Large intestine (tissue), 3 donors: ENCODE measurements around the gene RHOH. TPM values are rescaled to one million over a fixed set of nuclear protein-coding genes. Genes with fewer than 3 reads are reported as not detected.
"Not testable (repeated sequence)": the region's sequence is repeated elsewhere in the genome, so short reads cannot be mapped to it uniquely, and the experiment has no call there.

Source experiments
- DNase-seq, 2 donors: peaks; one replicate each; pipeline versions ENCODE4 v3.0.0 to v3.0.0-alpha.2; 2013
- H3K27ac ChIP-seq: one replicate; pipeline ENCODE4 v1.5.1; 2013; ENCODE audit warnings: low read length
- H3K27me3 ChIP-seq: 2 replicates; pipeline ENCODE4 v1.6.1; 2013; ENCODE audit warnings: low read length; ENCODE audit not compliant: control insufficient read depth, insufficient read depth
- H3K36me3 ChIP-seq: 2 replicates; pipeline ENCODE4 v1.6.1; 2013; ENCODE audit warnings: low read length; ENCODE audit not compliant: control insufficient read depth, insufficient read depth
- H3K4me1 ChIP-seq: one replicate; pipeline ENCODE4 v1.6.1; 2013; ENCODE audit warnings: low read length; ENCODE audit not compliant: control insufficient read depth, insufficient read depth
- H3K4me3 ChIP-seq: one replicate; pipeline ENCODE4 v1.5.1; 2013; ENCODE audit warnings: low read length
- H3K9me3 ChIP-seq: one replicate; pipeline ENCODE4 v1.6.1; 2013; ENCODE audit warnings: mild to moderate bottlenecking, low read depth, low read length, moderate library complexity; ENCODE audit not compliant: control insufficient read depth
- WGBS: methylation state at CpG from one replicate; pipeline ENCODE4 v1.1.5; 2013; ENCODE audit warnings: low lambda C conversion rate; ENCODE audit not compliant: insufficient coverage; 5-methylcytosine and 5-hydroxymethylcytosine counted together
- polyA plus RNA-seq: library from polyadenylated mRNA; unstranded; fragments of 120-200 nt; gene quantifications from one replicate; pipeline ENCODE4 v1.2.1, GENCODE V29; 2013

The RHOH gene
- polyA plus RNA-seq, 1 donor = 3.1 TPM

DNA sequence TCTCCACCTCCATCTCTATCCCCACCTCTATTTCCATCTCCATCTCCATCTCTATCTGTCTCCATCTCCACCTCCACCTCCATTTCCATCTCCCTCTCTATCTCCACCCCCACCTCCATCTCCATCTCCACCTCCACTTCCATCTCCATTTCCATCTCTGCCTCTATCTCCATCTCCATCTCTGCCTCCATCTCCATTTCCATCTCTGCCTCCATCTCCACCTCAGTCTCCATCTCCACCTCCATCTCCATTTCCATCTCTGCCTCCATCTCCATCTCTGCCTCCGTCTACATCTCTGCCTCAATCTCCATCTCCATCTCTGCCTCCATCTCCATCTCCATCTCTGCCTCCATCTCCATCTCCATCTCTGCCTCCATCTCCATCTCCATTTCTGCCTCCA is 97.5 kb downstream of the RHOH start:
- no peak overlapping the region for H3K27ac ChIP-seq
- 100% methylated on average over 1 of the region's 1 CpG for WGBS
- H3K36me3 ChIP-seq = no peaks in the 10 kb centered on the region
- peaks cover 19% of the 10 kb centered on the region for H3K9me3 ChIP-seq
- no peak for DNase-seq
- H3K27me3 ChIP-seq = no peaks in the 10 kb centered on the region
- no peaks in the 10 kb centered on the region for H3K4me1 ChIP-seq
- no peak overlapping the region for H3K4me3 ChIP-seq

DNA sequence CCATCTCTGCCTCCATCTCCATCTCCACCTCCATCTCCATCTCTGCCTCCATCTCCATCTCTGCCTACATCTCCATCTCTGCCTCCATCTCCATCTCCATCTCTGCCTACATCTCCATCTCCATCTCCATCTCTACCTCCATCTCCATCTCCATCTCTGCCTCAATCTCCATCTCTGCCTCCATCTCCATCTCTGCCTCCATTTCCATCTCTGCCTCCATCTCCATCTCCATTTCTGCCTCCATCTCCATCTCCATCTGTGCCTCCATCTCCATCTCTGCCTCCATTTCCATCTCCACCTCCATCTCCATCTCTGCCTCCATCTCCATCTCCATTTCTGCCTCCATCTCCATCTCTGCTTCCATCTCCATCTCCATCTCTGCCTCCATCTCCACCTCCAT is 98.2 kb downstream of the RHOH start:
- H3K27ac ChIP-seq, DNase-seq, H3K4me1 ChIP-seq, H3K4me3 ChIP-seq, H3K27me3 ChIP-seq, H3K36me3 ChIP-seq: not testable (repeated sequence)
- H3K9me3 ChIP-seq = peaks cover 19% of the 10 kb centered on the region

DNA sequence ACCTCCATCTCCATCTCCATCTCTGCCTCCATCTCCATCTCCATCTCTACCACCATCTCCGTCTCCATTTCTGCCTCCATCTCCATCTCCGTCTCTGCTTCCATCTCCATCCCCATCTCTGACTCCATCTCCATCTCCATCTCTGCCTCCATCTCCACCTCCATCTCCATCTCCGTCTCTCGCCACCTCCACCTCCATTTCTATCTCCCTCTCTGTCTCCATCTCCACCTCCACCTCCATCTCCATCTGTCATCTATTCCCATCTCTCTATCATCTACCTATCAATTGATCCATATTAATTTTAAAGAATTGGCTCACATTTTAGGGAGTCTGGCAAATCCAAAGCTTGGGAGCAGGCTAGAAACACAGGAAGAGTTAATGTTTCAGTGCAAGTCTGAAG is 98.7 kb downstream of the RHOH start:
- DNase-seq = no peak
- Histone ChIP-seq H3K9me3 (peaks cover 19% of the 10 kb centered on the region), H3K27me3 (no peaks in the 10 kb centered on the region), H3K36me3 (no peaks in the 10 kb centered on the region), H3K27ac (no peak overlapping the region), H3K4me3 (no peak overlapping the region), H3K4me1 (no peaks in the 10 kb centered on the region)
- WGBS = 100% methylated on average over 4 of the region's 4 CpGs

Other genes with a start within 250 kb of the RHOH start
- gene PDS5A, start 219.1 kb upstream of the RHOH start, polyA plus RNA-seq = 48.4 TPM
- 16.9 TPM for gene N4BP2, start 140.2 kb upstream of the RHOH start, polyA plus RNA-seq
- 0.07 TPM for gene CHRNA9, start 138.3 kb downstream of the RHOH start, polyA plus RNA-seq